ENCODE data around the gene GPATCH2.
"Not testable (repeated sequence)": the region's sequence is repeated elsewhere in the genome, so short reads cannot be mapped to it uniquely, and the experiment has no call there.

The GPATCH2 gene

DNA sequence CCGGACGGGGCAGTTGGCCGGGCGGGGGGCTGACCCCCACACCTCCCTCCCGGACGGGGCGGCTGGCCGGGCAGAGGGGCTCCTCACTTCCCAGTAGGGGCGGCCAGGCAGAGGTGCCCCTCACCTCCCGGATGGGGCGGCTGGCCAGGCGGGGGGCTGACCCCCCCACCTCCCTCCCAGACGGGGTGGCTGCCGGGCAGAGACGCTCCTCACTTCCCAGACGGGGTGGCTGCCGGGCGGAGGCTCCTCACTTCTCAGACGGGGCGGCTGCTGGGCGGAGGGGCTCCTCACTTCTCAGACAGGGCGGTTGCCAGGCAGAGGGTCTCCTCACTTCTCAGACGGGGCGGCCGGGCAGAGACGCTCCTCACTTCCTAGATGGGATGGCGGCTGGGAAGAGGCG is 107.0 kb downstream of the GPATCH2 start:
- DNase-seq: not testable (repeated sequence)

DNA sequence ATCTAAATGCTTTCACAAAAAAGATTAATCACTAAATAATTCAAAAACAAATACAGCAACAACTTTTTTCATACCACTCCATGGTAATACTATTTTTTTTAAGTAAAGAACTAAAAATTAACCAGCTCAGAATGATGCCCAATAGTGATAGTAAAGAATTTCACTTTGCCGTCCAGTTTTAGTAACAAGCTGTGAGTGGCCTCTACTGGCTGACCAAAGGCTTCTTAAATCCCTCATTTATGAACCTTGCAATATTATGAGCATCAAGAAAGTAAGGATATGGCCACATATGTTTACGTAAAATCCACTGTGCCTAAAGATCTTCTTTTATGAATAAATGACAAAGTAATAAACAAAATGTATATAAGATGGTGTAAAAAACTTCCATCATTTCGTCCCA is 108.6 kb downstream of the GPATCH2 start:
- no peak for DNase-seq

DNA sequence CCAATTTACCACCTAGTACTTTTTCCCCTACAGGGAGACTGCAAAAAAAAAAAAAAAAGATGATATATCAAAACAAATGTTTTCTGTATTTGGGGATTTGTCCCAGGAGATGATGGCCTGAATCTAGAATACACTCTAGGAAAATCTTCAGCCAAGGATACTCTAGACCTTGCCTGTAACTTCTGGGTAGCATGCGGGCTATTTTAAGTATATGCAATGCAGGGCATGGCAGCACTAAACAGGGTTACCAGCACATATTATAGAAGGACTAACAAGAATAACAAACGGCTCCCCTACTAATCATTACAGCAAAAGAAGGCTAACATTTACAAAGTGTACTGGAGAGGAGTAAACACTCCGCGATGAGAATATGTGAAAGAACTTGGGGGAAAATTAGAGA is 109.6 kb downstream of the GPATCH2 start:
- no peak for DNase-seq

DNA sequence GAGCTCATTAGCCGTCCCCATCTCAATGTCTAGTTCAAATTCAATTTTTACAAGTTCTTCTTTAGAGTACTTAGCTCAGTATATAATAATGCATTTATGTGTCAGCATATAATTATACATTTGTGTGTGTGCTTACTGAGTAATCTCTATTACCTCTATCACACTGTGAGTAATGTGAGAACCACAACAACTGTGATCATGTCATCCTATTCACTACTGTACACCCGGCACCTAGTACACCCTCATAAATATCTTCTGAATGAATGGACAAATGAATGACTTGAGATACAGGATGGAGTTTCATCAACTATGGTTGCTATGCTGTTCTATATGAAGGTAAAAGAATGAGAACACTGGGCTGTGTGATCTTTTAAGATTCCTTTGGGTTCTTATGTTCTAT is 124.0 kb downstream of the GPATCH2 start:
- no peak for DNase-seq

DNA sequence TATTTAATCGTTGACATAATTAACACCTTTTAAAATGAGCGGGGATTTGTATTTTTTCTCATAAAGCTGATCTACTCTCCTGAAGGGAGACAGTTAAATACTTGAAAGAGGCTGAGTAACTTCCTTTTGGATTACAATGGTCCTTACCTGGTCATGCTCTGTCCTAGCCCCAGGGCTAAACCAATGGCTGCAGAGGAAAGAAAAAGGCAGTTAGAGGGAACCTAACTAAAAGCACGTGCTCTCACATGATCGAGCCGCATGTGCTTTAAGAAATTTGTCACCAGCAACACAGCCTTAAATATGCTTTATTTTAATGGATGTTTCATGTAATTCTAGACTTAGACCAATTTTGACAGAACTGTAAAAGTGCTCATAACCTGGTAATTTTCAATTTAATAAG is 132.7 kb downstream of the GPATCH2 start:
- DNase-seq: no peak

DNA sequence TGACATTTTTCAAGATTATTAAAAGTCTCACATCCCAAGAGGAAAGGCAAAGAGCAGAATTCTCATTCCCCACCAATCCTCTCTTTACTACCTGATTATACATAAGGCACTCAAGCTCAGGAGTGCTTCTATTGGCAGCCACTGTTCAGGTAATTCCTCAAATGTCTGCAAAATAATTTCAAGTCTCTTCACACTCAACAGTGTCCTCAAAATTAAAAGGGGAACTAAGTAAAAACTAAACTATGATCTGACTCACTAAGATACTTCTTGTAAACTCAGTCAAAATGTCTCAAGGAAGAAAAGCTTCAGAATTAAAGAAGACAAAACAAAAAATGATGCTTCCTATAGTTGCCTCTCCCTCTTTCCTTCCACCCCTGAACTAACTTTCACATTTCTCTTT is 135.6 kb downstream of the GPATCH2 start:
- DNase-seq: no peak

DNA sequence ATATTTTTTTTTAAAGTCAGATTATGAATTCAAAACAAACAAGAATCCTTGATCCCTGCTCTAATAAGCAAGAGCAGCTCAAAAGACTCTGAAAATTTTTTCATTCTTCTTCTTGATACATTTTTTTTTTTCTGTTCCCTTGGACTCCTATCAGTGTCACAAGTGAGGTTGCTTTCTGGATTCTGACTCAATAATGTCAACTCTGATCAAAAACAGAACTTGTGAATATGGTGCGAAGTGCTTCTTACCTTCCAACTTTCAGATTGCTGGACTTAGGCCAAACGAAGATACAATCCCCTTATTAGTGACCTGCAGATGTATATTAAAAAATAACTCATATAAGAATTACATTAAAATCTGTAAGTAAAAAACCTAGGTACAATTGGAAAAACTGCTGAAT is 136.1 kb downstream of the GPATCH2 start:
- no peak for DNase-seq

DNA sequence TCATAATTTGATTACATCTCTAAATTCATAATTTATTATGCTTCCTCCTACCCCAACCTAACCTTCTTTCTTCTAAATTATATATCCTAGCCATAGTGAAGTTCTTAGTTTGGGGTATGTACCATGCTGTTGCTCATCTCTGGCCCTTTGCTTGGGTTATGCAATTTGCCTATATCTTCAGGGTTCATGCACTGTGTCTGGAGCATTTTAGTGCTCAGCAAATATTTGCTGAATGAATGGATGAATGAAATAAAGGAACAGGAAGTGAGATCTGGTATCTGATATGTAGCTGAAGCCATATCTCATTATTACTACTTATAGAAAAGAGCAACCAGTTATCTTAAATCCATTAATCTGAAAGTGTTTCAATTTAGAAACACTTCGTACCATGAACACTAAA is 137.6 kb downstream of the GPATCH2 start:
- DNase-seq: no peak

DNA sequence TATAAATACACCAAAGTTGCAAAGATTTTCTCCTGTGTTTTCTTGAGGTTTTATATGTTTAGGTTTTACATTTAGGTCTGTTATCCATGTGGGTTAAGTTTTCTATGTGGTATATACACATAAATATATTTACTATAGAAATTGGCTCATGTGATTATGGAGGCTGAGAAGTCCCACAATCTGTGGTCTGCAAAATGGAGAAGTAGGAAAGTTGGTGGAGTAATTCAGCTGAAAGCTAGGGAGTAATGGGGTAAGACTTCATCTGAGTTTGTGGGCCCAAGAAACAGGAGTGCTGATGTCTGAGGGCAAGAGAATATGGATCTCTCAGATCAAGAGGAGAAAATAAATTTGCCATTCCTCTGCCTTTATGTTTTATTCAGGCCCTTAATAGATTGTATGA is 146.0 kb downstream of the GPATCH2 start:
- no peak for DNase-seq

DNA sequence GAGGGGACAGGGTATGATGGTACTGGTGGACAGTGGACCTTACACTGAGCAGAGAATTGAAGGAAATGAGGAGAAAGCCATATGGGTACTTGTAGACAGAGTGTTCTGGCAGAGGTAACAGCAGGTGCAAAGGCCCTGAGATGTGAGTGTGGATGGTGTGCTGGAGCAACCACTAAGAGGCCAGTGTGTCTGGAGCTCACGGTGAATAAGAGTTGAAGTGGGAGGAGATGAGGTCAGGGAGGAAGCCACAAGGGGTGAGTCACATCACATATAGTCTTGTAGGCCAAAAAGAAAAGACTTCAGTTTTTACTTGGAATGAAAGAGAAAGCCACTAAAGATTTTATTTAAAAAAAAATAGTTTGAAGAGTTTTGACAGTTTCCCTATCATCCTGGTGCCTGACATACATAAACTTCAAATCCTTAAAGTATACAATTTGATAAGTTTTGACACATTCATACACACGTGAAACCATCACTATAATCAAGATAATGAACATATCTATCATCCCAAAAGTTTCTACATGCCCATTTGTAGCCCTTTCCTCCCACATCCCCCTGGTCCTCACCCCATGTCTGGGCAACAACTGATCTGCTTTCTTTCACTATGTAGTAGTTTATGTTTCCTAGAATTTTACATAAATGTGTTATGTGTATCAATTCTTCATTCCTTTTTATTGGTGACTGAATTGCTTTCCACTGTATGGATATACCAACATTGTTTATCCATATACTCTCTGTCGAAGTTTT is 148.4 kb downstream of the GPATCH2 start:
- DNase-seq: no peak

DNA sequence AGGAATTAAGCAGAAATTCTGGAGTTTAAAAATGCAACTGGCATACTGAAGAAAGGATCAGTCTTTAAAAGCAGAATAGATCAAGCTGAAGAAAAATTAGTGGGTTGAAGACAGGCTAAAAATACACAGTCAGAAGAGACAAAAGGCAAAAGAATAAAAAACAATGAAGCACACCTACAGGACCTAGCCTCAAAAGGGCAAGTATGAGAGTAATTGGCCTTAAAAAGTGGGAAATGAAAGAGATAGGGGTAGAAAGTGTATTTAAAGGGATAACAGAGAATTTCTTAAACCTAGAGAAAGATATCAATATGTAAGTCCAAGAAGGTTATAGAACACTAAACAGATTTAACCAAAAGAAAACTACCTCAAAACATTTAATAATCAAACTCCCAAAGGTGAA is 152.4 kb downstream of the GPATCH2 start:
- no peak for DNase-seq

DNA sequence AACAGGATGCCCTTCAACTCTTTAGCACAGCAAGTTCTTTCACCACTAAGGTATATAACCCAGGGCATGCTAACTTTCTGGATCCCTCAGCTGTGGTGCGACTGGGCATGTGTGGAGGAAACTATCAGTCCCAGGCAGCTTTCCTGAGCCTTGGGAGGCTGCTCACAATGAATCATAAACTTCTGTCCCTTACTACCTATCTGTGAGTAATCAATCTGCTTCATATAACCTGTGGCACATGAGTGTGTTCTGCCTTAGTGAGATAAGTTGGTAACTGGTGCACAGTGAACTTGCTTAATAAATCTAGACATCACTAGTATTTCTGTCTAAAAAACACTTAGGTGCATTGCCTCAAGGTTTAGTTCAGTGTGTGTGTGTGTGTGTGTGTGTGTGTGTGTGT is 158.0 kb downstream of the GPATCH2 start:
- DNase-seq: no peak

DNA sequence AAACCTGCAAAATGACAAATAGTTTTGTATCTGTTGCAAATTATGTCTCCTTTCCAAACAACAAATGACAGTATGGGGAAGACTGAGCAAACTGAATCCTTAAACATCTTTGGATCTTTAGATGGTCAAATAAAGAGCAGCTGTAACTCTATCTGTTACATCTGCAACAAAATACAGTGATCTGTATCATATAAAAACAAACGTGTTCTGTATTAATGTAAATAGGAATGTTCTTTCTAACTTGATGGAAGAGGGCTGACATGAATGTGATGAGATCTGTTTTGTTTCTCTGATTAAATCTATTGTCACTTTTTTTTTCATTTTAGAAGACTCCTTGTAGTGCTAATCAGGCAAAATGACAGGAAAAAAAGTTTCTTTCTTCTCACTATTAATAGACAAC is 159.5 kb downstream of the GPATCH2 start:
- DNase-seq: no peak

DNA sequence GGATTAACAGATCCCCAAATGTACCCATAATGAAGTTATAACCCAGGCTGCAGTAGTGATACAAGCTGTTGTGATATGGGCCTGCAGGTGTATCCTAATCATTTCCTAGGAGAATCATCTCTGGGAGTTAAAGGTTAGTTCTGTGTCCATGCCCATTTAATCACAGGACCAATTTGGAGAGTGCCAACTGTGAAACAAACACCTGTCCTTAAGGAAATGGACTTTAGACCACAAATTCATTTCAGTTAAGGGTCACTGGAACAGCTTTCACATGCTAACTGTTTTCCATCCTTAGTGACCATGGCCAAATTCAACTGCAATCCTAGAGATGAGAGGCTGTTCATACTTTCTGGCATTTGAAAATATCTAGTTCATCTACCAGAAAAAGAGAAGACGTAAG is 160.9 kb downstream of the GPATCH2 start:
- no peak for DNase-seq

DNA sequence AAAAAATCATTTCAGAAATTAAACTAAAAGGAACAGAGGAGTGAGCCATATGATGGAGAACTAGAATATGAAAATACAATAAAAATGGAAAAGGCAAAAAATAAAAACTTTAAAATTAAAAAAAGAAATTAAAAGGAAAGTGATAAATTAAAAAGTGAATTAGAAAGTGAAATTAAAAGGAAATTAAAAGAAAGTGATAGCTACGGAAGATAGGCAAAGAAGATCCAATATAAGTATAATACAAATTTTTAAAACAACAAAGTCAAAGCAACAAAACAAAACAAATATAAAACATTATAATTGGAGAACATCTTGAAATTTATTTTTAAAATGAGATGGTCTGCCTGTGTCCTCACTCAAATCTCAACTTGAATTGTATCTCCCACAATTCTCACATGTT is 165.8 kb downstream of the GPATCH2 start:
- no peak for DNase-seq

DNA sequence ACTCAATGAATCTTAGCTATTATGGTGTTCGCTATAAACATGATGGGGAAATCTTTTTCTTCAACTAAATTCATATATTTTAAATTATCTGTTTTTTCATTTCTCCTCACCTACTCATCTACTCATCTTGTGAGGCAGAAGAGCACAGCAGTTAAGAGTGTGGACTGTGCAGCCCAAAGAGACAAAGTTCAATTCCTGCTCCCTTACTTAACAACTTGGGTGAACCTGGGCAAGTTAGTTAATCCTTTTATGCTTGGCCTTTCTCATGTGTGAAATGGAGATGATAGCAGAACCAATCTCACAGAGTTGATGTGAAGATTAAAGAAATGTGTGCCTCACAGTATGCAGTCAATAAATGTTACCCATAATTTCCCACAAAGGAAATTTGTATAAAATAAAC is 168.2 kb downstream of the GPATCH2 start:
- DNase-seq: no peak

DNA sequence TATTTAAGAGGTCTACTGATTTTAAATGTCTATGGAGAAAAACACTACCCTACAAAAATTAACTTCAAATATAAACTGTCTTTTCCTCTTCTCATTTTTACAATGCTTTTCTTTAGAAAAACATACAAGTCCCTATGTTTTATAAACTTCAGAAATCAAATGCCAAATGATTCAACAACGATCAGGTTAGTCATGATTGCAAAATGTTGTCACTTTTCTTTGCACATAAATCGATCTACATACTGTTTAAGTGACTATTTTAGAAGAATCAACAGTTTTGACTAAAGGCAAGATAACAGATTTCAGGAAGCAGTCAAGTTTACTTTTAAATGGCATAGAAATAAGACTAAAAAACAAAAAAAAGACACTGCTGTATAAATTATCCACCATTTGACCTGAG is 168.7 kb downstream of the GPATCH2 start:
- no peak for DNase-seq

DNA sequence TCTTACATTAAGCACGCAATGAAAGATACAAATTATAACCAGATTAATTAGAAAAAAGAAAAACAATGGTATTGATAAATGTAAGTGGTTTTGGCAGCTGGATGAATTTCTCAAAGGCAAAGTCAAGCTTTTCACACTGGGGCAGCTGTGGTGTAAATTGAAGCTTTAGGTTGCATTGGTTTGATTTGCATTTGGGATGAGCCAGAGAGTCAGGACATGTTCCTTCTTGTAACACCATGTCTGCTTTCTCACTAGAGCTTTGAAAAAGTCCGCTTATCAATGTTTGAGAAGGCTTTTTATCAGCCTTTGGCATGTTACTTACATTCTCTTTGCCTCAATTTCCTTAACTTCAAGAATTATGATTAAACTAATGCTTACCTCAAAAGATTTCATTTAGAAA is 173.9 kb downstream of the GPATCH2 start:
- DNase-seq: no peak

DNA sequence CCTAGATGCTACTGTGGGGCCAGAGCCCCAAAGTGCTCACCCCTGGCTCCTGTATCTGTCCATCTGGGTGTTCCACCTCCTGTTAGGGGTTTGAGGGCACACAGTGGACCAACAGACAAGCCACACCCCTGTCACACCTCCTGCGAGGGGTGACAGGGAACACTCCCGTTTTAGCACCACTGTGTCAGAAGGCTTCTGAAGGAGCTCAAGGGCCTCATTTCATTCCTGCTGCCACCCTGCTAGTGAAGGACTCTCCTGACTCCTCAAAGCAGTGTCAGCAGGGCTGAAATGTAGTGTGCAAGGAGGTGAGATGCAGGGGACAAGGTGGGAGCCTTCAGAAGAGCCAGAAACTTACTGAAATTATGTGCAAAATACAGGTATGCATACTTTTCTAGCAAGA is 174.6 kb downstream of the GPATCH2 start:
- DNase-seq: no peak

DNA sequence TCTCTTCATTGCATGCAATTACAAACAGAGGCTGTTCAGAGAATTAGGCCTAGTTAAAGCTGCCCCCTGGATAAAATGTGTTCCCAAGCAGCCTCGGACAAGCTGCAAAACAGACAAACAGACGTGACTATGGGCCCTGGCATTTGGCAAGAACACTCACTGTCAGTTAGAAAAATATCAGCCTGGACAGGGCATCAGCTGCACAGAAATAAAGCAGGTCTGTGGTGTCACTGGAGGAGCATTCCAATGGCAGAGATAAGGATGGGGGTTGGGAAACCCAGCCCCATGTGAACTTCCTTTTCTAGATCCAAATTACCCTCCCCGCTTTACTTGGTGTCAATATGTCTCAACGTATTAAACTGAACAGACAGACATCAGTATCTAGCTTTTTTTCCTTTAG is 177.1 kb downstream of the GPATCH2 start:
- DNase-seq: no peak

DNA sequence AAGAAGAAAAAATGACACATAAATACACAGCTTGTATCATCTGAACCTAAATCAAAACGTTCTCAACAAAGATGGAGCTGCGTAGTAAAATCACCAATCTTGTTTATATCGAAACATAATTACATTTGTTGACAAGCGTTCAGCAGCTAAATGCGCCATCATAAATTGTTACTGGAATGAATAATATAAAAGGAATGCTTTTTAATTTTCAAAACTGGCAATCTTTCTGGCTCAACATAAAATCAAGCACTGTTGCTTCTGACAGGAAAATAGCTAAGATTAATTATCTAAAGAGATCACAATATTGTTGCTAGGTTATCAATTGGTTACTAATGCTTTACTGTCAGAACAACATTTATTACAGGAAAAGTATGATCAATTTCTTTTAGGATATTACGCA is 181.5 kb downstream of the GPATCH2 start:
- no peak for DNase-seq

DNA sequence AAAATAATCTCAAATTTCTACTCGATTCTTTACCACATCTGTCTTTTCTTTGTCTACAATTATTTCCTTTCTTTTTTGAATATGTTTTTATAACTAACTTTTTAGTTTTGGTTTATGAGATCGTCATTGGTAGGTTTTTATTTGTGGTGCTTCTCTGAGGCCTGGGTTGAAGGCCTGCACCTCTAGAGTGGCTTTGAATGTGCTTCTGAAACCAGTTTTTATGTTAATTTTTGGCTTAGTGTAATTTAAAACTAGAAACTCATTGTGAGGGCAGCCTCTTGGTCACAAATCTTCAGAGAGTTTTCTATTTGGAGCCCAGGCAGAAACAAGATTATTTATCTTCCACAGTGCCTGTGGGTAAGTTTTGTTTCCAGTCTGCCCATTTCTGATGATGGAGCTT is 187.0 kb downstream of the GPATCH2 start:
- DNase-seq: no peak

DNA sequence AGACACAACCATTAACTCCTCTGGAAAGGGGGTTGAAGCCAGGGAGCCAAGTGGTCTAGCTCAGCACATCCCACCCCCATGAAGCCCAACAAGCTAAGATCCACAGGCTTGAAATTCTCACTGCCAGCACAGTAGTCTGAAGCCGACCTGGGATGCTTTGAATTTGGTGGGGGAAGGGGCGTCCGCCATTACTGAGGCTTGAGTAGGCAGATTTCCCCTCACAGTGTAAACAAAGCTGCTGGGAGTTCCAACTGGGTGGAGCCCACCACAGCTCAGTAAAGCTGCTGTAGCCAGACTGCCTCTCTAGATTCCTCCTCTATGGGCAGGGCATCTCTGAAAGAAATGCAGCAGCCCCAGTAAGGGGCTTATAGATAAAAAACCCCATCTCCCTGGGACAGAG is 193.5 kb downstream of the GPATCH2 start:
- no peak for DNase-seq

DNA sequence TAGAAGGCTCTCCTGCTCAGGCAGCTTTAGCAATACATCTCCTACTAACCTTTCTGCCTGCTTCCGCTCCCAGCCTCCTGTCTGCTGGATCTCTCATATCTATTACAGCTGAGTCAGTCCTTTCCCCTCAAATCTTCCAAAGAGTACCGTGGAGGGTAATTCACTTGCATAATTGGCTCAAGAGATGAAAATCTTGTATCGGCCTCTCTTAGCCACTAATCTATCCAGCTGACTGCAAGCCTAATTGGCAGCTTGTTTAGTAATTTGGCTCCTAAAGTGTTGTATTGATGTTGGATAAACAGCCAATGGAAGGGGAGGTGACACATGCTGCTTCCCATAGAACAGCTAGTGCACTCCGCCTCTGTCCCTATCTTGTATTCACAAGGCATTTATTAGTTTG is 195.7 kb downstream of the GPATCH2 start:
- no peak for DNase-seq

DNA sequence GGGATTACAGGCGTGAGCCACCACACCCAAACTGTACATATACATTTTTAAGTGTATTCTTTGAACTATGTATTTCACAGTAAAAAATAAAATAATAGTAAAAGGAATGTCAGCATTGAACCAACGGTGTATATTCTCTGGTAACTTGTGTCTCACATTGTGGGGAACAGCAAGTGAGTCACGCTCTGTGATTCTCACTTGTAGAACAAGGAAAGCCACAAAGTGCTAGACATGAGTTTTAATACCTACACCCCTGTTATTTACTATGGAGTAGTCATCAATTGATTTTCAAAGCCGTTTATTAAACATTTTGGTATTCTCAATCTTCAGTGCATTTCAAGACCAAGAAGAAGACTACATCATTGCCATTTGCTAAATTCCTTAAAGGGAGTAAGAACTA is 197.2 kb downstream of the GPATCH2 start:
- DNase-seq: no peak

DNA sequence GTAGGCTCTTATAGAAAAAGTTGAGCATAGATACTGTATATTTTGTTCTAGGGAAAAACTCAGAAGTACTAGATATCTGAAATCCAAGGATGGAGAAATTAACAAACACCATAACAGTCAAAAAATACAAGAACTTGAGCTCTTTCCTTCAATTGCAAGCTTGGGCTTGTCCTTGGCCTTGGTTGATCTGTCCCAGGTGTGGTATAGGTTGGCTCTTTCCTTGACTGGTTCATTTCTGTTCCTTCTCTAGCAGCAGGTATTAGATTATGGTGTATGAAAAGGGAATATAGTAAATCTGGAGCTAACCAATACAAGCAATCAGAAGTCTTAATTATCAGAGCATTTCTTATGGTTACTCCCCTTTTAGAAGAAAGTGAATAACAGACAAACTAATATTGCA is 198.6 kb downstream of the GPATCH2 start:
- no peak for DNase-seq

Measured in 8988T (cell line).